GM10266 (cell line): ENCODE results near the gene AEN.
A peak's percentile ranks its signal among the peaks of the same experiment; 100 is the strongest.

Source experiments
- DNase-seq: peaks from one replicate; pipeline ENCODE4 v3.0.0; 2012; ENCODE audit errors: extremely low spot score
- TF ChIP-seq, protein P1 (sequence below): IDR thresholded peaks from 2 replicates; pipeline ENCODE4 v1.5.1; 2012; ENCODE audit warnings: mild to moderate bottlenecking, low read depth; ENCODE audit not compliant: control insufficient read depth, insufficient read depth; ENCODE audit errors: missing control alignments

Gene AEN

DNA sequence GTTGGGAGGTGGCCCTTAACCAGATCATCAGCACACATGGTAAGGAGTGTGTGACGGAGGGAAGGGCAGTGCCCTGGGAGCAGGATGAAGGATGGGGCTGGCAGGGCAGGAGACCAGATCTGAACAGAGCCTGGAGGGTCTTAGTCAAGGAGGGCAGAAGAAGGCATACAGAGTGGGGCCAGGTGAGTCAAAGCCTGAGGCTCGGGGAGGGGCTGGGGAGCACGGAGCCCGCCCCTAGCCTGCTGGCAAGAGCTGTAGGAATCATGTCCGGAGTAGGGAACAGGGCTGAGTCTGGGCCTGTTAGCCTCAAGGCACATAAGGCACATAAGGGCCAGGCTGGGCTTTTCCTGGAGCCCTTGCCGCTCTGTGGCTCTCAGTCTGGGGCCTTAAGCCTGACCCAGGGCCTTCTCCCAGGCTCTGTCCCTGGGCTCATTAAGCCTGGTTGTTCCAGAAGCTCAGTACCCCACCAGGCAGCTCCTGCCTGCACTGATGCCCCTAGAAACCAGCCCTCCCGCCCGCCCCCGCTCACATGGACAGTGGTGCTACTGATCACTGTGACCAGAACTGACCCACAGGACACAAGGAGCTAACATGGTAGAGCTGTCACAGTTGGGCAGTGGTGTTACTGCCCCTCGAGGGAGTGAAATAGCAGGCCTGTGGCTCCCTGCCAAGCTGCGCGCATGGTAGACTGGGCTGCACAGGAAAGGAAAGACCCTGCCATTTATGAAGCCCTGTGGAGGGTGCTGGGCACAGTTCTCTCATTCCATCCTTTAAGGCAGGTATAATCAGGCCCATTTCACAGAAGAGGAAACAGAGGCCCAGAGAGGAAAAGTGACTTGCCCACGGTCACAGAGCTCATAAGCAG, 32.3 kb downstream of the AEN start:
- no peak for DNase-seq
- TF ChIP-seq, protein P1, sequence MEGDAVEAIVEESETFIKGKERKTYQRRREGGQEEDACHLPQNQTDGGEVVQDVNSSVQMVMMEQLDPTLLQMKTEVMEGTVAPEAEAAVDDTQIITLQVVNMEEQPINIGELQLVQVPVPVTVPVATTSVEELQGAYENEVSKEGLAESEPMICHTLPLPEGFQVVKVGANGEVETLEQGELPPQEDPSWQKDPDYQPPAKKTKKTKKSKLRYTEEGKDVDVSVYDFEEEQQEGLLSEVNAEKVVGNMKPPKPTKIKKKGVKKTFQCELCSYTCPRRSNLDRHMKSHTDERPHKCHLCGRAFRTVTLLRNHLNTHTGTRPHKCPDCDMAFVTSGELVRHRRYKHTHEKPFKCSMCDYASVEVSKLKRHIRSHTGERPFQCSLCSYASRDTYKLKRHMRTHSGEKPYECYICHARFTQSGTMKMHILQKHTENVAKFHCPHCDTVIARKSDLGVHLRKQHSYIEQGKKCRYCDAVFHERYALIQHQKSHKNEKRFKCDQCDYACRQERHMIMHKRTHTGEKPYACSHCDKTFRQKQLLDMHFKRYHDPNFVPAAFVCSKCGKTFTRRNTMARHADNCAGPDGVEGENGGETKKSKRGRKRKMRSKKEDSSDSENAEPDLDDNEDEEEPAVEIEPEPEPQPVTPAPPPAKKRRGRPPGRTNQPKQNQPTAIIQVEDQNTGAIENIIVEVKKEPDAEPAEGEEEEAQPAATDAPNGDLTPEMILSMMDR = no peak

DNA sequence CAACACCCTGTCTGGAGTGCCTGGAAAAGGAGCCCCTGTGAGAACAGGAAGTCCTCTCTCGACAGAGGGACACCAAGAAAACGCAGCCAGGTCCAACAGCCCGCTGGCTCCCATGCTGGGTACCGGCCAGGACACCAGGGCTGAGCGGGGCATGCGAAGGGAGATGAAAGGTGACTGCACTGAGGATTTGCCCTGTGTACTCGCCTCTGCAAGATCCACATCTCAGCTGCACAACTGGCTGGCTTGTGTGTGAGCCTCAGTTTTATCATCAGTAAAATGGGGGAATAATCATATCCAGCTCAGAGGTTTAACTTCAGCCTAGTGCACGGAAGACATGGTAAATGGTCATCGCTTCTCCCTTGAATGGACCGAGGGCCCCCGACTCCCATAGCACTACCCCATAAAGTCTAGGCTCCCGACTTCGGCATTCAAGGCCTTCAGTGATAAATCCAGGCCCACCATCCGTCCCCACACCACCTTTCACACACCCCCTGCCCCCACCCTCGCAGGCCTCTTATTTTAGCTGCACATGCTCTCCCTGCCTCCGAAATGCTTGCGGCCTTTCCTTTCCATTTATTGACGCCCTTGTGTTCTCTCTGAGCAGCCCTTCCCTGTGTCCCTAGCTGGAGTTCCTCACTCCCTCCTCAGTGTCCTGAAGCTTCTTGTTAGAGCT, 33.4 kb downstream of the AEN start:
- TF ChIP-seq, protein P1 = no peak
- DNase-seq = no peak

DNA sequence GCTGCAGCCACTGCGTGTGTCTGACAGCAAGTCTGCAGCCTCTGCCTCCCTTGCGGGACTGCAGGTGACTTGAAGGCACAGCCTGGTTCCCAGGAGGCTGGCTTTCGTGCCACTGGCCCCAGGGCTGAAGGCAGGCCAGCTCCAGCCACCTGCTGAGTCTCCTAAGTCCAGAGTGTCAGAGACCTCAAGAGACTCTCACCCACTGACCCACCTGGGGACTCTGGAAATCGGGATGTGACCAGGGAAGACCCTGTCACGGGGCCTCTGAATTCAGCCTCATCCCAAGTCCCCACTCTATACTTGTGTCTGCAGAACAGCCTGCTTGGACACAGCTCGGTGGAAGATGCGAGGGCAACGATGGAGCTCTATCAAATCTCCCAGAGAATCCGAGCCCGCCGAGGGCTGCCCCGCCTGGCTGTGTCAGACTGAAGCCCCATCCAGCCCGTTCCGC, 34.0 kb downstream of the AEN start:
- TF ChIP-seq, protein P1 = no peak
- DNase-seq = no peak

DNA sequence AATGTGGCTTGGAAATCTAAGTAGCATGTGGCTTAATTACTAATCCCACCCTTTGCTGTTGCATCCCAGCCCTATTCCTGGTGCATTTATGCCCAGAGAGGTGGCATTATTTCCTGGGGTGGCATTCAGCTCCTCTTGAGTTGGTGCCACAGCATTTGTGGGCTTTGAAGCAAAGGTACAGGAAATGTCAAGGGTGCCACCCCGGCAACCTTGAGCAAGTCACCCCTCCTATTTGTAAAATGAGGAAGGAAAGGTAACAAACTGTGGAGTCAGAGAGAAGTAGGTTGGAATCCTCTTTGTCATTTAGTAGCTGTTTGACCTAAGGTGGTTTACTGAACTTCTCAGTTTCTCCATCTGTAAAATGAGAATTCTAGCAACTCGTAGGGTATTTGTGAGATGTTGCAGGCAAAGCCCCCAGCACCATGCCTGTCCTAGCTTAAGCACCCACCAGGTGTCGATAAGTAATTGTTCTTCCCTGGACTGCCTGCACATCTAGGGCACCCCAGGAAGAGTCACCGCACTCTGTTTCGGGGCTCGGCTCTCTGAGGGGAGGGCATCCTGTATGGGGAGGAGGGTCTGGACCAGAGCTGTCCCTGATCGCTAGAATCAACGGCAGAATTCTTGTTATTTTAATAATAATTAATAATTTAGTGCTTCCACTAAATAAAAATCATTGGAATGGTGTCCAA, 34.8 kb downstream of the AEN start:
- TF ChIP-seq, protein P1 = no peak
- no peak for DNase-seq

DNA sequence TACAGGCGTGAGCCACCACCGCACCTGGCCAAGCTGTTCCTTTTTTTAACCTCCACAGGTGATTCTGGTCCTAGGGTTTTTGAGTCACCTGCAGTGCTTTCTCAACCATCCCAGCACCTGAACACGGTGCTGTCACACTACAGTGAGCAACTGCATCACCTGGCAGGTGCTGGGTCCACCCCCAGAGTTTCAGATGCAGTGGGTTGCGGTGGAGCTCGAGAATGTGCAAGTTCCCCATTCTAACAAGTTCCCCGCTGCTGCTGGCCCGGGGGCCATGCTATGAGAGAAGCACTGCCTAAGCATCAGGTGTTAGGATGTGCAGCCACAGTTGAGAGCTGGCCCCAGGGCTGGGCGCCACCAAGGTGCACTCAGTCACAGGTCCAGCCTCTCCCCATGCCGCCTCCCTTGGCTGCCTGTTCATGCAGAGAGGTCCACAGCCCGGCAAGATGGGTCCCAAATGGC, 35.7 kb downstream of the AEN start:
- peak; percentile 70 for DNase-seq
- TF ChIP-seq, protein P1 = no peak

DNA sequence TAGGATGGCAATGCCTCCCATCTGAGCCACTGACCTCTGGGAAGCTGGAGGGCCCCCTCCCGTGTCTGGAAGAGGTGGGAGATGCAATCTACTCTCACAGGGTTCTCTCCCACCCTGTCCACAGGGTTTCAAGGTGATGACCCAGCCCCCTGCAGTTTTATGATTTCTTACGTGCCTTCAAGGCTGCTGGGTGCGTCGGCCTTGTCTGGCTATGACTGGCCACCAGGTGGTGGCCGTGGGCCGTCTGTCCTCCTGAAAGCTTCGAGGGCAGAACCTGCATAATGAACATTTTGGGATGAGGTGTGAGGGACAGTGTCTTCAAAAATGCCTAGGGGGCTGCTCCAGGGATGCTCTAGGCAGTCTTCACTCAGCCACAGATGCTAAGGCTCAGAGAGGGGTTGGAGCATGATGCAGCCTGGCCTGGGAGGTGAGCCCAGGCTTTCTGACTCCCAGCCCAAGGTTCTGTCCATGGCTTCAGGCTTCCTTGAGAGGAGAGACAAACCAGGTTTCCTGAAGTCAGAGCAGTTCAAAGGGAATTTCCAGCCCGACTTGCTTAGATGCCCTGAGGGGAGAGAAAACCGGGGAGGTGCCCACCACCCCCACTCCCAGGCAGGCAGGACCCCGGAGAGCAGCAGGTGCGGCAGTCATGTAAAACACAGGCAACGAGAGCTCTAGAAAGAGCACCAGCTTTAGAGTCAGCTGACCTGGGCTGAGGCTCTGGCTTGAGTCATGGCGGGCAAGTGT, 36.4 kb downstream of the AEN start:
- peak; percentile 53 for DNase-seq
- TF ChIP-seq, protein P1 = peak; percentile 70
